ENCODE data around the gene CELSR3. TPM values are rescaled to one million over a fixed set of nuclear protein-coding genes. Genes with fewer than 3 reads are reported as not detected.

CELSR3 gene
- total RNA-seq, 1 experiment from 2014 or later = 17.6 TPM

DNA sequence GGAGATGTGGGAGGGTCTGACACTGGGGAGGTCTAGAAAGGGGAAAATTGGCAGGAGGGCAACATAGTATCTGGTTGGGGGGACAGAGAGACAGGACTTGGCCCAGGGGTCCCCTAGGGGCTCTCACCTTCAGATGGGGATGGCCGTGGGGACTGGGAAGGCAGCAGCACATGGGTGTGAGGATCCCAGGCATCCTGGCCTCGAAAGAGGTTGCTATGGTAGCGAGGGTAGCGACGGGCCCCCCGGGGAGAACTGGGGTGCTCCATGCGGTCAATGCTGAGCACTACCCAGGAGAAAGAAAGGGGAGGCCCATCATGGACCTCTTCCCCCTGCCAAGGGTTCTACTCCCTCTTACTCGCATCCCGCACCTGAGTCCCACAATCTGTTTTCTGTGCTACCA is 15.0 kb downstream of the CELSR3 start:
- no peaks in the 10 kb centered on the region for H3K27me3 Mint-ChIP-seq (ENCODE audit: insufficient read depth, unreplicated experiment)
- BruUV-seq (replicated peaks) = no TSS peak

GRCh38 chr3:48644898-48645760 is 17.6 kb downstream of the CELSR3 start:
- H3K27me3 Mint-ChIP-seq (ENCODE audit: insufficient read depth, unreplicated experiment) = no peaks in the 10 kb centered on the region
- ChIA-PET POLR2A (interaction anchor here (0.6 to 2.0 kb wide), 3 partner anchors 8 to 133 kb away, joined by 4 to 6 read pairs (median 5); partner anchors contain the start of gene SLC26A6), CTCF (interaction anchor here (0.6 kb wide), 1 partner anchor 18 kb away, joined by 3 read pairs; the partner anchor contains the start of gene CELSR3)
- no peaks in the 10 kb centered on the region for H3K4me1 Mint-ChIP-seq (ENCODE audit: insufficient read depth, unreplicated experiment)
- no peaks in the 10 kb centered on the region for H3K9me3 Mint-ChIP-seq (ENCODE audit: unreplicated experiment)
- BruUV-seq (replicated peaks) = no TSS peak
- H3K27ac Mint-ChIP-seq (ENCODE audit: low read depth, unreplicated experiment) = no peak overlapping the region
- peaks cover 10% of the 10 kb centered on the region for H3K36me3 Mint-ChIP-seq (ENCODE audit: insufficient read depth, unreplicated experiment)
- DNase-seq (ENCODE audit: unreplicated experiment) = no peak
- no peak overlapping the region for H3K4me3 Mint-ChIP-seq (ENCODE audit: unreplicated experiment)
- TF ChIP-seq CTCF (IDR thresholded peaks at IDR 0.05; ENCODE audit: unreplicated experiment) = no peak
- intact Hi-C loops (cut with micrococcal nuclease) = no loop called here

More for the DNA sequence above, 15.0 kb downstream of the CELSR3 start:
- no peak overlapping the region for H3K4me3 Mint-ChIP-seq (ENCODE audit: unreplicated experiment)
- peaks cover 5% of the 10 kb centered on the region for H3K4me1 Mint-ChIP-seq (ENCODE audit: insufficient read depth, unreplicated experiment)
- ChIA-PET POLR2A (no interaction called here), CTCF (no interaction called here)
- TF ChIP-seq CTCF (IDR thresholded peaks at IDR 0.05; ENCODE audit: unreplicated experiment) = no peak
- H3K9me3 Mint-ChIP-seq (ENCODE audit: unreplicated experiment) = no peaks in the 10 kb centered on the region
- H3K27ac Mint-ChIP-seq (ENCODE audit: low read depth, unreplicated experiment) = no peak overlapping the region
- intact Hi-C loops (cut with micrococcal nuclease) = no loop called here
- no peak for DNase-seq (ENCODE audit: unreplicated experiment)
- H3K36me3 Mint-ChIP-seq (ENCODE audit: insufficient read depth, unreplicated experiment) = peaks cover 6% of the 10 kb centered on the region

DNA sequence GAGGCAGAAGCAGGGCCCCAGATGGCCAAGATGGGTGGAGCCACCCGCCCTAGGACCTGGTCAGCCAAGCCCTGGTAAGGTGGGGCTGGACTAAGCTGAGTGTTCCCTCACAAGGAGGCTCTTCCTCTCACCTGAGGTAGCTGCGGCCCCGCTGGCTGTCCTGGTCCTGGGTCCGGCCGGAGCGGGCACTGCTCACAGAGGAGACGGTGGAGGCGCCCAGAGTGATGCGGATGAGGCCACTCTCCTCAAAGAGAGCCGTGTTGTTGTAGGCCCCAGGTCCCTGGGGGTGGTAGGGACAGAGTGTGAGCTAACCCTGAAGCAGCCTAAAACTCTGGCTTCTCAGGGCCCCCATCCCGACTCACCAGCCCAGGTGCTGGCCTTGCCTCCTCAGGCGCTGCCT is 20.1 kb downstream of the CELSR3 start:
- CTCF ChIA-PET = interaction anchor here (0.6 kb wide), 1 partner anchor 192 kb away, joined by 3 read pairs; no protein-coding TSS in a partner anchor
- no peak for DNase-seq (ENCODE audit: unreplicated experiment)
- no peak overlapping the region for H3K27ac Mint-ChIP-seq (ENCODE audit: low read depth, unreplicated experiment)
- no peaks in the 10 kb centered on the region for H3K27me3 Mint-ChIP-seq (ENCODE audit: insufficient read depth, unreplicated experiment)
- intact Hi-C loops (cut with micrococcal nuclease) = no loop called here
- H3K36me3 Mint-ChIP-seq (ENCODE audit: insufficient read depth, unreplicated experiment) = peaks cover 15% of the 10 kb centered on the region
- no peaks in the 10 kb centered on the region for H3K9me3 Mint-ChIP-seq (ENCODE audit: unreplicated experiment)
- TF ChIP-seq CTCF (IDR thresholded peaks at IDR 0.05; ENCODE audit: unreplicated experiment) = no peak
- no TSS peak for BruUV-seq (replicated peaks)
- no peaks in the 10 kb centered on the region for H3K4me1 Mint-ChIP-seq (ENCODE audit: insufficient read depth, unreplicated experiment)
- POLR2A ChIA-PET = no interaction called here
- no peak overlapping the region for H3K4me3 Mint-ChIP-seq (ENCODE audit: unreplicated experiment)

- CTCF ChIA-PET = interaction anchor here (0.7 kb wide), 1 partner anchor 40 kb away, joined by 3 read pairs; no protein-coding TSS in a partner anchor
- no peak for TF ChIP-seq CTCF (IDR thresholded peaks at IDR 0.05; ENCODE audit: unreplicated experiment)
- BruUV-seq (replicated peaks) = no TSS peak
- intact Hi-C loops (cut with micrococcal nuclease) = no loop called here
- Mint-ChIP-seq H3K36me3 (ENCODE audit: insufficient read depth, unreplicated experiment) (peaks cover 15% of the 10 kb centered on the region), H3K9me3 (ENCODE audit: unreplicated experiment) (no peaks in the 10 kb centered on the region), H3K27me3 (ENCODE audit: insufficient read depth, unreplicated experiment) (no peaks in the 10 kb centered on the region), H3K4me1 (ENCODE audit: insufficient read depth, unreplicated experiment) (no peaks in the 10 kb centered on the region), H3K27ac (ENCODE audit: low read depth, unreplicated experiment) (no peak overlapping the region), H3K4me3 (ENCODE audit: unreplicated experiment) (no peak overlapping the region)
- POLR2A ChIA-PET = interaction anchor here (0.6 kb wide), 1 partner anchor 74 kb away, joined by 3 read pairs; no protein-coding TSS in a partner anchor
- no peak for DNase-seq (ENCODE audit: unreplicated experiment)
Measured at GRCh38 chr3:48641396-48641795, 21.3 kb downstream of the CELSR3 start.

Measured in MCF 10A (cell line).